HL-60 (cell line): ENCODE data around the gene ADPRHL1.
A peak's percentile ranks its signal among the peaks of the same experiment; 100 is the strongest.
"Not testable (repeated sequence)": the region's sequence is repeated elsewhere in the genome, so short reads cannot be mapped to it uniquely, and the experiment has no call there.

ENCODE experiments used
- DNase-seq, 2 experiments: peaks; one replicate each; pipeline ENCODE4 v3.0.0-alpha.2; 2010 to 2020; ENCODE audit warnings: low read depth in 1 of 2, low spot score in 1 of 2
- H3K27ac ChIP-seq: fragments of 250-450 bp; sonication (Bioruptor Pico); replicated peaks from 2 replicates; pipeline ENCODE4 v1.5.1; 2020; ENCODE audit warnings: mild to moderate bottlenecking, moderate library complexity
- H3K27me3 ChIP-seq: fragments of 250-450 bp; sonication (Bioruptor Pico); 2 replicates; pipeline ENCODE4 v1.5.1; 2021; ENCODE audit warnings: mild to moderate bottlenecking, moderate library complexity; ENCODE audit not compliant: insufficient read depth, poor library complexity, severe bottlenecking
- H3K4me3 ChIP-seq: replicated peaks from 2 replicates; pipeline ENCODE4 v1.5.1; 2011; ENCODE audit warnings: mild to moderate bottlenecking, control low read depth, low read length; ENCODE audit not compliant: insufficient read depth
- CTCF ChIP-seq: IDR thresholded peaks from one replicate; pipeline ENCODE4 v1.5.1; 2011; ENCODE audit warnings: low read length, control low read depth, inconsistent platforms; ENCODE audit not compliant: insufficient read depth
- GABPA ChIP-seq: IDR thresholded peaks from 2 replicates; pipeline ENCODE4 v1.6.1; 2012; ENCODE audit warnings: low read depth
- POLR2AphosphoS5 ChIP-seq: IDR thresholded peaks from 2 replicates; pipeline ENCODE4 v1.6.1; 2012; ENCODE audit warnings: low read depth
- REST ChIP-seq: IDR thresholded peaks from 2 replicates; pipeline ENCODE4 v1.6.1; 2012; ENCODE audit warnings: low read depth; ENCODE audit not compliant: insufficient replicate concordance
- SPI1 ChIP-seq: IDR thresholded peaks from 2 replicates; pipeline ENCODE4 v1.6.1; 2012; ENCODE audit warnings: low read depth, mild to moderate bottlenecking, borderline replicate concordance

The ADPRHL1 gene

GRCh38 chr13:113454936-113455335 lies 1.6 kb upstream of the ADPRHL1 start:
- Histone ChIP-seq H3K27ac (no peak overlapping the region), H3K27me3 (no peaks in the 10 kb centered on the region), H3K4me3 (no peak overlapping the region)
- DNase-seq: no peak
- TF ChIP-seq REST (no peak), CTCF (no peak), POLR2AphosphoS5 (no peak), SPI1 (no peak), GABPA (no peak)

GRCh38 chr13:113452466-113452865 lies 822 bp downstream of the ADPRHL1 start:
- no peak for TF ChIP-seq POLR2AphosphoS5
- TF ChIP-seq CTCF: no peak
- no peak for DNase-seq
- H3K27me3 ChIP-seq: no peaks in the 10 kb centered on the region
- H3K27ac ChIP-seq: no peak overlapping the region
- no peak overlapping the region for H3K4me3 ChIP-seq

GRCh38 chr13:113451951-113452421 lies 1.3 kb downstream of the ADPRHL1 start:
- DNase-seq: no peak
- TF ChIP-seq SPI1 (no peak), CTCF (no peak), POLR2AphosphoS5 (no peak), REST (no peak), GABPA (no peak)
- Histone ChIP-seq H3K27me3 (no peaks in the 10 kb centered on the region), H3K27ac (no peak overlapping the region), H3K4me3 (no peak overlapping the region)

GRCh38 chr13:113450861-113451620 lies 2.2 kb downstream of the ADPRHL1 start:
- not testable (repeated sequence) for H3K27me3 ChIP-seq, H3K27ac ChIP-seq, H3K4me3 ChIP-seq
- peak; percentile 16 to 68 for DNase-seq

- H3K27me3 ChIP-seq, DNase-seq, H3K27ac ChIP-seq, H3K4me3 ChIP-seq: not testable (repeated sequence)
Measured at GRCh38 chr13:113450348-113450744, 2.9 kb downstream of the ADPRHL1 start.
